Right renal pelvis (tissue), 4 donors: ENCODE measurements around the gene FAHD1. TPM values are rescaled to one million over a fixed set of nuclear protein-coding genes. Genes with fewer than 3 reads are reported as not detected.

Experiments
- DNase-seq, 4 donors: peaks; one replicate each; pipeline ENCODE4 v3.0.0-alpha.2; 2013; ENCODE audit warnings: low read depth in 4 of 4, low spot score in 3 of 4, missing footprints in 1 of 4
- polyA plus RNA-seq, 4 donors: library from polyadenylated mRNA; unstranded; fragments of 120-200 nt; gene quantifications; one replicate each; pipeline ENCODE4 v1.2.1, GENCODE V29; 2013; ENCODE audit not compliant: insufficient read length in 4 of 4

Gene FAHD1
- polyA plus RNA-seq, result 10 to 100 TPM; 35.4 to 52.7 (median 43.9) TPM

- peak; percentile 80 to 93 (median 88) for DNase-seq
Measured at GRCh38 chr16:1826691-1827573, at the start of gene FAHD1, which contains the start of gene HAGH. Gene FAHD1, plus strand, starts transcription at chr16:1827206. Its CDS starts 33 bp downstream, at chr16:1827239. Gene HAGH, minus strand, starts transcription at chr16:1826825. Its CDS starts 38 bp downstream, at chr16:1826787.

- DNase-seq, result no peak
Measured at GRCh38 chr16:1777375-1778199, 49.4 kb upstream of the FAHD1 start.

GRCh38 chr16:1778200-1779179 lies 48.5 kb upstream of the FAHD1 start:
- no peak for DNase-seq

DNA sequence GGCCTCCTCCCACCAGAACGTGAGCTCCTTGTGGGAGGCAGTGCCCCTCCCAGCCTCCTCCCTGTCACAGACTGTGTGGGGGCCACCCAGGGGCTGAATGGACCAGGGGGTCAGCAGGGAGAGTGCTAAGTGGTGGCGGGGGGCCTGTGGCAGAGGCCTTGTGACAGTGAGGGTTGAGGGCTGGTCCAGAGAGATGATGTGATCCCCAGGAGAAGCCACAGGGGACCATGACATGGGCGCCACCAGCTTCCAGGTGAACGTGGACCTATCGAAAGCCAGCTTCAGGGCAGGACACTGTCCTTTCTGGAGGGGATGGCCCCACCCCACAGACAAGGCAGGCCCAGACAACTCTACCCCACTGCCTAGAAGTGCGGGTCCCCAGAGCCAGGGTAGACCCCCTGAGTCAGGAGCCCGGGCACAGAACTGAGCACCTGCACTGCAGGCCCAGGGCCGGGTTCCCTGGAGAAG lies 47.7 kb upstream of the FAHD1 start:
- DNase-seq, result no peak

GRCh38 chr16:1779741-1780676 lies 47.0 kb upstream of the FAHD1 start:
- no peak for DNase-seq

GRCh38 chr16:1780677-1781072 lies 46.3 kb upstream of the FAHD1 start:
- no peak for DNase-seq

DNA sequence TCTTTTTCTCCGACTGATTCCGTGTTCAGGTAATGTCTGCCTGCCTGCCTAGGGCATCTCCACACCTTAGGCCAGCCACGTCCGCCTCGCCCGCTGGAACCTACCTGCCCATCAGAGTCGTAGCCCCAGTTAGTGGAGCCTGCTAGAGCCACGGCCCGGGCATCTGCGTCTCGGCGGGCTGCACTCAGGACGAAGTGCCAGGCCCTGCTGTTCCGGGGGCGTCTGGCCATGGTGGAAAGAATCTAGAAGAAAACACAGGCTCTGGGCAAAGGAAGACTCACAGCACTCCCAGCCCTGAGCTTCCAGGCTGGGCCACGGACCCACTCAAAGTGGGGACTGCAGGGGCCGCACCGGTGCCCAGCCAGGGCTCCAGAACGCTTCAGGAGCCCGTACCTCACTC lies 45.8 kb upstream of the FAHD1 start:
- DNase-seq, result no peak

DNA sequence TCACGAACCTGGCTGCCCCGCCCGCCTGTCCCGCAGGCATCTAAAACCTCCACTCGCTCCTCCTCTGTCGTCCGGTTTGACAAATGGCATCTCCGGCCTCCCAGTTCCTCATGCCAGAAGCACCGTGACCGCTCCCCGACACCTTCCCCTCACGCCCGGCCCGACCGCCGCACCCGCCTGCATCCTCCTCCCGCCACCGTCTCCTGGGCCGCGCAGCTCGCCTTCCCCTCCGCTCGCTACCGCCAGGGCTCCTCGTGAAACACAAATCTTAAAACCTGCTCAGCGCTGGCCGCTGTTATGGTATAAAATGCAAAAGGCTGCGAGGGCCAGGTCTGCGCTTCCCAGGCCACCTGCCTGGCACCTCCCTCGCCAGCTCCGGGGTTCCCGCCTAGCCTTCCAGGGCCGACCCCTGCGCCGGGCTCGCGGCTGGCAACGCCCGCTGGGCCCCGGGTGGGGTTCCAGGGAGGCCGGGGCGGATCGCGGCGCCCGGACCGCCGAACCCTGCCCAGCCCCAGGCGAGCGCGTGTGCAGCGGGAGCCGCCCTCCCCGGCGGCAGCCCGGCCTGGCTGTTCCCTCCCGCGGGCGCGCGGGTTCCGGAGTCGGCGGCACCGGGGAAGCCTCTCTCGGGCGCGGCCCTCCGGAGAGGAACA lies 45.1 kb upstream of the FAHD1 start:
- DNase-seq, result no peak

- peak; percentile 96 to 100 (median 100) for DNase-seq
Measured at GRCh38 chr16:1782408-1783264, 44.4 kb upstream of the FAHD1 start, which contains the start of the genes NUBP2 and SPSB3. Gene NUBP2, plus strand, starts transcription at chr16:1782960. Its CDS starts 61 bp downstream, at chr16:1783021. Gene SPSB3, minus strand, starts transcription at chr16:1782571. Its CDS starts 1,088 bp downstream, at chr16:1781483.

- no peak for DNase-seq
Measured at GRCh38 chr16:1784977-1785845, 41.8 kb upstream of the FAHD1 start.

DNA sequence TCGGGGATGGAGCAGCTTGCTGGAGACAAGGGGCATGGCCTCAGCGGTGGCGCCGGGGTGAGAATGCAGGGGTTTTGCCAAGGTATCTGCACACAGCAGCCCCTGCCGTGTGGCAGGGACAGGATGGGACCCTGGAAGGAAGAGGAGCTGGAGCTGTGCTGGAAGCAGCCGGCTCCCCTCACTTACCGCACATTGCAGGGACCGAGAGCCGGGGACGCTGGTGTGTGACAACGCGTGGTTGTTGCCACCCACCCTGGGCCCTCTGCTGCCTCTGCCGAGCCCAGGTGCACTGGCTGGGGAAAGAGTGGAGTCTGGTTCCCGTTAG lies 41.2 kb upstream of the FAHD1 start:
- no peak for DNase-seq

DNA sequence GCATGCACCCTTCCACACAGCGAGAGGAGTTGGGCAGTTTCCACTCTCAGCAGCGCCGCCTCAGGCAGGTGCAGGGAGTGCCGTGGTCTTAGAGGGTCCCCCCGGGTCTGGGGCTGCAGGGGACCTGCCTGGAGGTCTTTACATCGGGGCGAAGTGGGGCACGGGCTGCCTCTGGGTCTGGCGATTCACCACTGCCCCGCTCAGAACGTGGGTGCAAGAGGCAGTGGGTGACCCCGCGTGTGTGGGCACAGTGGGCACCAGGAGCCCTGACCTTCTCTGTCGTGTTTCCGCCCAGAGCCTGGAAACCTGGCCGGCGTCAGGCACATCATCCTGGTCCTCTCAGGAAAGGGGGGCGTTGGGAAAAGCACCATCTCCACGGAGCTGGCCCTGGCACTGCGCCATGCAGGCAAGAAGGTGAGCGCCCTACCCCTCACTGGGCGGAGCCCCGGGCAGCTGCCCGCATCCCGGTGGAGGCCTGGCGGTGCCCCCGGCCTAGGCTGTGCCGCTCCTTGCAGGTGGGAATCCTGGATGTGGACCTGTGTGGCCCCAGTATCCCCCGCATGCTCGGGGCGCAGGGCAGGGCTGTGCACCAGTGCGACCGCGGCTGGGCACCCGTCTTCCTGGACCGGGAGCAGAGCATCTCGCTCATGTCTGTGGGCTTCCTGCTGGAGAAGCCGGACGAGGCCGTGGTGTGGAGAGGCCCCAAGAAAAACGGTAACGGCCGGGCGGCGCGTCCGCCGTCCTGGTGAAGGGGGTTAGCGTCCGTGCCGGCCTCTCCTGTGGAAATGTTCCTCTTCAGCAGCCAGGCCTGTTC lies 40.6 kb upstream of the FAHD1 start:
- DNase-seq, result no peak

GRCh38 chr16:1787056-1787321 lies 40.0 kb upstream of the FAHD1 start:
- no peak for DNase-seq

GRCh38 chr16:1787322-1788094 lies 39.5 kb upstream of the FAHD1 start:
- DNase-seq, result no peak

DNA sequence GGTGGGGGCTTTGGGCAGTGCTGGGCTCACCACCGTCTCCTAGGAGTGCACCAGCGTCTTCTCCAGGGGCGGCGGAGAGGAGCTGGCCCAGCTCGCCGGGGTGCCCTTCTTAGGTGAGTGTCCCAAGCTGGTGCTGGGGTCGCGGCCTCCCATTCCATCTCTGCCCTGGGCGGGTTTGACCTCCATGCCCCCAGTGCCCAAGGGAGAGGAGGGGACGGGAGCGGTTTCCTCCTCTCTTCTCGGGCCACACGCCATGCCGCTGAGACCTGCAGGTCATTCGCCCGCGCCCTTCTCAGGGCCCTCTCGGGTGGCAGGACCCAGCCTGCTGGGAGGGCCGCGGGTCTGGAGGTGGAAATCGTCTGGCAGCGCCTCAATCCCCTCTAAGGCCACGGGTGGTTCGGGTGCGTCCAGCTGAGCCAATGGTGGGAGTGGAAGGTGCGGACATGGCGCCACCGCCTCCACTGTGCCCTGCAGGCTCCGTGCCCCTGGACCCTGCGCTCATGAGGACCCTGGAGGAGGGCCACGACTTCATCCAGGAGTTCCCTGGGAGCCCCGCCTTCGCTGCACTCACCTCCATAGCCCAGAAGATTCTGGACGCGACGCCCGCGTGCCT lies 38.8 kb upstream of the FAHD1 start:
- DNase-seq, result no peak
